GM21526 (cell line): ENCODE results near the gene KCNA2.

Experiments
- ATAC-seq: cut with Tn5 transposase; IDR thresholded peaks from one replicate; pipeline ENCODE4 v1.9.1; 2021; ENCODE audit warnings: moderate library complexity; ENCODE audit not compliant: unreplicated experiment, low FRiP score

KCNA2 gene

DNA sequence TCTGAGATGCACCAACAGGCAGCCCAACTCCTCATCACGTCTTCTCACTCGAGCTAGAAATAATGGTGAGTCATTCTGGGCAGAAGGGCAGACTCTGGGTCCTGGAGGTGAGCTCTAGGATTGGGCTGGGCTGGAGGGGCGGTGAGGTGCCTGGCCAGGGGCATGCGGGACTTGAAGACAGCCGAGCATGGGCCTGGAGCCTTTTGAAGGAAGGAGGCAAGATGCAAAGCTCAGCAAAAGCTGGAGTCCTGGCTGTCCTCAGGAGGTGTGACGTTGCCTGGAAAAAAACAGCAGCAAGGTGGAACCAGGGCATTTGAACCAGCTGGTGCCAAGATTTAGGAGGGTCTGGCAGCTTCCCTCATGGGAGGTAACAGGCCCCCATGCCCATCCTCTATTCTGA lies 712 bp downstream of the KCNA2 start:
- no peak for ATAC-seq

- no peak for ATAC-seq
Observed at GRCh38 chr1:110604586-110605148, 1.5 kb downstream of the KCNA2 start.

DNA sequence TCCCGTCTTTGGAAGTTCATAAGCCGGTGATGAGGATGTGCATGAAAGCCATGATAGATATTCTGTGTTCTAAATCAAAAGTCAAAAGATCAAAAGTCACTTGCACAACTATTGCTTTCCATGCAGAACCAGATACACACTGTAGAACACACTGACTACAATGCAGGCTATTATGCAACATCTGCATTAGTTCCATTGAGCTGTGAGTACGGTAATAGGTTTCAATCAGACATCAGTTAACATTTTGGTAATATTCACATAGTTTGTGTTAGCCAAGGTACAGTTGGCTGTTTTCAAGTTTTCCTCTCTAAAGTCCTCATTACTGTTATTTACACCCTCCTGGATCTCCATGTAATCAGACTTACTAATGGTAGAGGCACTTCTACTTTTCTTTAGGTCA lies 3.1 kb downstream of the KCNA2 start:
- no peak for ATAC-seq

DNA sequence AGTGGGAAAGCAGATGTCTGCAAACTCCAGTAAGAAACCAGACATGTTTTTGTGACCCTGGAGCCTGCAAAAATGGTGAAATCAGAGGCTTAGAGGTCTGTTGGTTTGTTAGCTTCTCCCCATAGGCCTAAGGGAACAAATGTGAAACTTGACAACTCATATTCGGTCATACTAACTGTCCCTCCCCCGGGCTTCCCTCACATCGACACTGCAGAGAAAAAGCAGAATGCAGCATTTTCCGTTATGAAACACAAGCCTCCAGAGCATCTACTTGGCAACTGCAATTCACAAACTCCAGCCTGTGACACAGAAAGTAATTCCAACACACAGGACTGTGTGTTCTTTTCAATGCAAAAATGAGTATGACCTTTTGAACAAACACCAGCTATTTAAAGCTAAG lies 3.7 kb downstream of the KCNA2 start:
- no peak for ATAC-seq

- ATAC-seq, result no peak
Observed at GRCh38 chr1:110601332-110601731, 4.8 kb downstream of the KCNA2 start.

GRCh38 chr1:110600716-110601115 lies 5.4 kb downstream of the KCNA2 start:
- no peak for ATAC-seq

DNA sequence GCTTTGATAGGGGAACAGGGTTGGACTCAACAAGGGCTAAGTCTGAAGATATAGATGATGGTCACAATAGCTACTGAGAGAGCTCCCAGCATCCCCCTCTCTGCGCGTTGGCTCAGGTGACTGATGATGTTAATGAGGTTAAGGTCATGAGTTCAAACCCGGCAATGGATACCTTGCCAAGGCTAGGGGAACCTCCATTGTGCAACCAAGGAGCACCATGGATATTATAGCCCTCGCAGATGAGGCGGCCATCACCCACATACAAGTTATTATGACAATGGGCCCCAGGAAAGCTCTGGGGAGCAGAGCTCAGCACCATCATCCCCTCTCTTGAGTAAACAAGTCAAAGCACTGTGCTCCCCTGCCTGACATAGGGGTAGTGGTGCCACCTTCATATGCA lies 8.2 kb downstream of the KCNA2 start:
- ATAC-seq, result no peak

- no peak for ATAC-seq
Observed at GRCh38 chr1:110596312-110596711, 9.8 kb downstream of the KCNA2 start.

DNA sequence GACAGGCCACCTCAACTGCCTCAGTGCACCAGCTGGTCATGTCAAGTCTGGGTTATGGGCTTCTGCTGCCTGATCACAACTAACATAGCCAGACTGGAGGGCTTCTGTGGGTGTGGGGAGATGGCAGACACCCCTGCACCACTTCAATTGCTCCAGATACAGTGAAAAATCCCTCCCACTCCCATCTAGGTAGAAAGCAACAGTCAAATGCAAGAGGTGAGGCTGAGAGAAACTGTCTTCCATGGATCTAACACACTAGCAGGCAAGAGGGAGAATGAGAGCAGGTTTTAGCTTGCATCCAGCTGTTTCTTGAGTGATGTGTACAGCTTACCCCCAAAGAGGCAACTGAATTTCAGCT lies 10.8 kb downstream of the KCNA2 start:
- ATAC-seq, result no peak

DNA sequence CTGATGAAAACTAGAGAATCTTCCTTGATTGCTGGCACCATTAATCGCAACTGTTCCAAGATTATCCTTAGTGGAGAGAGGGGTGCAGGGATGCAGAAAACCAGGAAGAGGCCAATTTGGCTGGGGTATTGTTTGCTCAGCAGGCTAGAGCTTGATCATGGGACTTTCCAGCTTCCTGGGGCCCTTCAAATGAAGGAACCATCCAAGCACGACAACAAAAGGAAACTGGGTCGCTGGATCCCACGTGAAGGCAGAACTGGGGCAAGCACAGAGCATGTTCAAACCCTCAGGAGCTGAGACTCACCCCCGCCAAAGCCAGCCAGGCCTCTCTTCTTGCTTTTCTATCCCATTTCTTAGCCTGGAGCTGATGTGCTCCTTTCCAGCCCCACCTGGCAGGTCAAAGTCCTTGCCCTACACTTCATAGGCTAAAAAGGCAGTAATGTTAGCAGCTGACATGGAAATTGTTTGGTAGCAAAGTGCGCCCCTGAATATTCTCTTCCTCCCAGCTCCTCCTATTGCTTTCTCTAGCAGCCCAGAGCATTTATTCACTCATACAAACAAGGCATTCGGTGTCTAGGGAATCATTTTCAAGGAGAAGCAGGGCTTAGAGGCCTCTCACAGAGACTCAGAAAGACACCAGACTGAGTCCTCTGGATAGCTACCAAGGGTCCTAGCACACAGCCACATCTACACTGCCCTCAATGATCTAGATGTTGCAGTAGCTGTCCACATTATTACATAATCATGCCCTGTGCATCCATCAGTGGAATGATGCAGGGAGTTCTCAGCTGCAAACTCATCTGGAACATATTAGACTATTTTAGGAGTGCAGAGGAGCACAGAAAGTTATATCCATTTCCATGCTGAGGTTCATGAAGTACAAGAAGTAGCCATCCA lies 11.5 kb downstream of the KCNA2 start:
- ATAC-seq, result no peak

- no peak for ATAC-seq
Observed at GRCh38 chr1:110593902-110594301, 12.3 kb downstream of the KCNA2 start.

DNA sequence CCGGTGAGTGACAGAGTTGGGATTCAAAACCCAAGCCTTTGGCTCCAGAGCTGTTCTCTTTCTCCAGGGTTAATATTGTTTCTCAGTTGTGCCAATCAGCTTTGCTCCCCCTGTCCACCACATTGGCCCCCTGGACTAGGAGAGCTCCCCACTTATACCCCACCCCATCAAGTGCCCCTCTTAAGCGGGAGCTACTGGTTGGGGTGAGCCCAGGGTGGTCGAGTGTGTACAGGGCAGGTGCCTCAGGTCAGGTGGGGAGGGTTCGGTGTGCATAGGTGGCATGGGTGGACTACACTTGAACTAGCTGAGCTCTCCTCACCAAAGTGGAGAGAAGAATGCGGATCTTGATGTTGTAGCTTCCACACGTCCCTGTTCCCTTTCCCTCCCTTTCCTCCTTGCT lies 14.2 kb downstream of the KCNA2 start:
- ATAC-seq, result no peak

- ATAC-seq, result no peak
Observed at GRCh38 chr1:110588991-110589390, 17.2 kb downstream of the KCNA2 start.

DNA sequence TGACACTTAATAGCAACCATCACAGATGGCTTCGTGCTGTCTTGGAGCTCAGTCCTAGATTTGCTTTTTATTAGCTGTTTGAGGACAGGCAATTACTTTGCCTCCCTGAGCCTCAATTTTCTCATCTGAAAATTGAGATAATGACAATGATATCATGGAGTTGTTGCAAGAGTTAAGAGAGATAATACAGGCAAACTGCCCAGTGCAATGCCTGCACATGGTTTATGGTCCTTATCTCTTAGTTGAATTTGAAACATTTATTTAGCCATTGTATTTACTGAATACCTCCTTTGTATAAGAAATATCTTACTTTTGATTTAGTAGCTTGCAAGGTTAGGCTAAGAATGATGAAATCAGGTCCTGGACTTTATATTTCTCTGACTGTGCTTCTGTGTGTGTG lies 17.7 kb downstream of the KCNA2 start:
- ATAC-seq, result no peak

- no peak for ATAC-seq
Observed at GRCh38 chr1:110587906-110588305, 18.3 kb downstream of the KCNA2 start.

DNA sequence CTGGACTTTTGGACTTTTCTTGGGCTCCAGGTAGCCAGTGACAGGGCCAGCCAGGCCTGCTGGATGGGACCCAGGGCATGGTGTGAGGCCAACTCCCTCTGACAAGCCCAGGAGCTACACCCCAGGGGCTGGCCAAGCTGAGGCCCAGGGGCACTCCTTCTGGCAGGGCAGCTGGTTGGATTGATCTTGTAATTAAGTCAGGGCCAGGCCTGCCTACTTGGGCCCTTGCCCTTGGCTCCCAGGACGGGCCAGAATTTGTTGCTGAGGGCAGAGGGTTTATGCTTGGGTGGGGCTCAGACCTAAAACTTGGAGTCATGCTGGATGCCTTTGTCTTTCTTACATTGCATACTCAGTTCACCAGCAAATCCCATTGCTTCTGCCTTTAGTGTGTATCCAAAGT lies 20.7 kb downstream of the KCNA2 start:
- ATAC-seq, result no peak

- ATAC-seq, result no peak
Observed at GRCh38 chr1:110584045-110584444, 22.1 kb downstream of the KCNA2 start.

- no peak for ATAC-seq
Observed at GRCh38 chr1:110583505-110583904, 22.7 kb downstream of the KCNA2 start.

DNA sequence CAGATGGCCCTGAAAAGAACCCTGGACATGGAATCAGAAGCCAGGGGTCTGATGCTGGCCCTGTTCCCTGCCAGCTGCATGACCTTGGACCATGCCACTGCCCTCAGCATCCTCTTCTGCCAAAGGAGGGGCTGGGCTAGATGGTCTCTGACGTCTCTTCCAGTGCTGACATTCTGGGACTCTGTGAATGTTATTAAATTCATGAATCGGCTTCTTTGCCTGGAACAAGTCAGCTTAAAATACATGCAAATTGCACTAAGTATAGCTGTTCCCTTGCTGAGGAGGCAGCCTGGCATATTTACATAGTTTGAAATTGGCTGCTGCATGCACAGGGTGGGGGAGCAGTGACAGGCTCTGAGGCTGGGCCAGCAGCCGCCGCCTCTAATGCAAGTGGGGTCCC lies 23.8 kb downstream of the KCNA2 start:
- ATAC-seq, result no peak

- no peak for ATAC-seq
Observed at GRCh38 chr1:110581682-110582145, 24.4 kb downstream of the KCNA2 start.

DNA sequence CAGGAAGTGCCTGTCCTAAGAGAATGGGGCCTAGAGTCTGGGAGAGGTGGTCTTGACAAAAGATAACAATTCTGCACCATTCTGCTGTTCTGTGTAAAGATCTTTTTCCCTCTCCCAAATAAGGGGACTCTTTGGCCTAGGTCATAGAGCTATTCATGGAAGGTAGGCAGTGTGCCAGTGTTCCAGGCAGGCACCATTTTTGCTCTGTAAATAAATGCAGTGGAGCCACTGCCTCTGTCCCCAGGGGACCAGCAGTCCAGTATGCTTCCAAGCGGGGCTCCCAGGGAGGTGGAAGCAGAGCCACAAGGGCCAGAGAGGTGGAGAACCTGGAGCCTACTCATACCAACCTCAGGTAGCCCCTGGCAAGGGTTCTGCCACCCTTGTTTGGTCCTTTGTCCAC lies 25.9 kb downstream of the KCNA2 start:
- no peak for ATAC-seq

- ATAC-seq, result no peak
Observed at GRCh38 chr1:110579460-110579859, 26.7 kb downstream of the KCNA2 start.
